ENCODE measurements around the gene ZIM2.

Gene ZIM2

DNA sequence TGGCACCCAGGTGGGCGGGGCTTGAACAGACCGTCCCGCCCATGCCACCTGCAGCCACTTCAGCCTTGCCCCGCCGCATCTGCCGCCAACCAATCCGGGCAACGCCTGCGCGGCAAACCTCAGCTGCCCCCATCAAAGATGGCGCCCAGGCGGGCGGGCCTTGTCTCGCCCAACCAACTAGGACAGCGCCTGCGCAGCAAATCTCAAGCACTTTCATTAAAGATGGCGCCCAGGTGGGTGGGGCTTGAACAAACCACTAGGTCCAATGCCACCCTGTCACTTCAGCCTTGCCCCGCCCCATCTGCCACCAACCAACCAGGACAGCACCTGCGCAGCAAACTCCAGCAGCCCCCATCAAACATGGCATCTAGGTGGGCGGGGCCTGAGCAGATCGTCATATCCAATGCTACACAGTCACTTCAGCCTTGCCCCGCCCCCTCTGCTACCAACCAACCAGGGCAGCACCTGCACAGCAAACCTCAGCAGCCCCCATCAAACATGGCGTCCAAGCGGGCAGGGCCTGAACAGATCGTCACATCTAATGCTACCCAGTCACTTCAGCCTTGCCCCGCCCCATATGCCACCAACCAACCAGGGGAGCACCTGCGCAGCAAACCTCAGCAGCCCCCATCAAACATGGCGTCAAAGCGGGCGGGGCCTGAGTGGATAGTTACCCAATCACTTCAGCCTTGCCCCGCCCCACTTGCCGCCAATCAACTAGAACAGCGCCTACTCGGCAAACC, 1.4 kb downstream of the ZIM2 start:
- no peak for DNase-seq (ENCODE audit: low spot score)

DNA sequence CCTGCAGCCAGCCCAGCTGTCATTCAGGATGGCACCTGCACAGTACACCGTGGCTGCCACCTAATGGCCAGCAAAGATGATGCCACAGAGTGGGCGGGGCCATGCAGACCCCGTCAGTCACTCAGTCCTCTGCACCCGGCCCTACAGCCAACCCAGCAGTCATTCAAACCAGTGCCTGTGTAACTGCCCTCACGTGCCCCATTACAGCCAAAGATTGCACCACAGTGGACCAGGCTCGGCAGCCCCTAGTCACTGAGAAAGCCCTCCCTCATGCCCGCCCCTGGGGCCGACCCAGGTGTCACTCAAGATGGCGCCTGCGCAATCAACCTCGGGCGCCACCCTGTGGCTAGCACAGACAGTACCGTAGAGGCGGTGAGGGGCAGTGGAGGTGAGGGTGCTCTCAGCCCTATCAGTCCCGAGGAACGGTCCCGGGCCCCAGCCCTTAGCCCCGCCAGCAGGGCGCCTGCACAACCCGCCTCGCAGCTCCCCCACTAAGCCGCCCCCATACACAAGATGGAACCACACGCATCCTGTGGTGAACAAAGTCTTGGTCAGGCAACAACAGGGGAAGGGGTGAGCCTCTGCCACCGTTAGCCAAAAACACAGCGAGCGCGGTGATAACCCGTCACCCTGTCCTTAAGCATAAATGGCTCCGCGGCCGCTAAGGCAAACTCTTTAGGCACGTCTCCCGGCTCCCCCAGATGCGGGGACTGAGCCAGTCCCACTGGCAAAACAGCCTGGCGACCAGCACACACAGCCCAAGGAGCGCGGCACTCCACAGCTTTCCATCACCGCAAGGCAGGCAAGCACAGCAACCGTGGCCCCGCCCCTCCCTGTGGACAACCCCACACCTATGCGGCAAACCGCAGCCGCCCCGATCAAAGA, 2.3 kb downstream of the ZIM2 start:
- DNase-seq (ENCODE audit: low spot score): no peak

DNA sequence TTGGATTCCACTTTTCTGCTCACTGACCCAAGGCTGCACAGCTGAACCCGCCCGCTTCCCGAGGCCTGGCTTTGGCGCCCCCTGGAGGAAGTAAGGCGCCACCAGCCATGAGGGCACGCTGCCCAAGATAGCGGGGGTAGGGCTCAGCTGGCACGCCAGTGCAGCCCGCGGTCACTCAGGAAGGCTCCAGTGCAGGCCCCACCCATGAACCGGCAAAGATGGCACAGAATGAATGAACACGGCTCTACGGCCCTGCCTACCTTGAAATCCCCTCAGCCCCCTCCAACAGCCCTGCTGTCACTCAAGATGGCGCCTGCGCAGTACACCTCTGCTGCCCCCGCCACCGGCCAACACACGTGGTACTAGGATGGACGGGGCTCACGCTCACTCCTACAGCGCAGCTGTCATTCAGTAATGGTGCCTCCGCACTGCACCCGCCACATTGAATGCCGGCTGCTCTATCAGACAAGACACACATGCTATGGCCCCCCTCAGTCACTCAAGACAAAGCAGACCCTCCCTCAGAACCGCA, 3.0 kb downstream of the ZIM2 start:
- DNase-seq (ENCODE audit: low spot score): no peak

DNA sequence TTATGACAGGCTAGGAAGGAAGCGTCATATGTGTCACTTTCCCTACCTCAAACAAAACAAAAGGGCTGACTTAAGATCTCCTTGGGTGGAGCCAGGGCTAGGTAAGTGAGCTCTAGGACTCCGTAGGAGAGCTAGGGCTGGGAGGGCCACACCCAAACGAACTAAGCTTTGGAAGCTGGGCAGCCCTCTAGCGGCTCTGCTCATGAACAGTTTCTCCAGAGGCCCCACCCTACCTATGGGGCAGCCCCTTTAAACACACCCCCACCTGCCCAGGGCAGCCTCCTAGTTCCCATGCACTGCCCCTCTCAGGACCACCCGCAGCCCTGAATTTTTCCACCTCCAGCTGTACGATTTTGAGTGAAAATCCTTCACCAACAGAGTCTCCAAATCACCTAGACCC, 3.5 kb downstream of the ZIM2 start:
- DNase-seq (ENCODE audit: low spot score): no peak

DNA sequence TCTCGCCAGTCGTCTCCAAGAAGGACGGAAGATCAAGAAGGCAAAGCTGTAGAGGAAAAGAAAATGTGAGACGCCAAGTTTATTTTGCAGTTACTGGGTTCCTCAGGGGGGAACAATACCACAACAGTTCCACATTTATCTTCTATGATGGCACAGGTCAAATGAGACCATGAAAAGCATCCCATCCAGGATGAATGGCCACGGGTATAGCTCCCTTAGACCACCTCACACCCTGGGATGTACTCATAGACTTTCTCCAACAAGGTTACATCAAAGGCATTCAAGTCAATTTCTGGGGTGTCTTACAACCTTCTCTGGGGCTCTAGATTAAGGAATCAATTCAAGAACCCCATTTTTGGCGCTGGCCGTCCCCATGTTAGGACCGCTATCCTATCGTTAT, 4.5 kb downstream of the ZIM2 start:
- no peak for DNase-seq (ENCODE audit: low spot score)

DNA sequence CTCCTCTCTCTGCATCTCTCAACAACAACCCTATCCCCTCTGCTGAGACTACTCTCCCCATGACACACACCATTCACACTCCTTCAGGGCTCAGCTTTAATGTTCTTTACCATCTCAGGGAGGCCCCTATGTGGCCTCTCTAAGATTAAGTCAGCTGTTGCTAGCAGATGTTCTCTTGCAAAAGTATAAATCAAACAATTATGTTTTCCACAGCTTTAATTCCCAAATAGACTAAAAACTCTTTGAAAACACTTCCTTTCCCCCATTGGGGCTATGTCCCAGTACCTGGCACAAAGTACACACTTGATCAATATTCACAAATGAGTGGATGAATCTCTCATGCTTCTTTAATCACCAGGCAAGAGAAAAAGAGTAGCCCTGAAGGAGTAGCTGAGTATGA, 5.1 kb downstream of the ZIM2 start:
- no peak for DNase-seq (ENCODE audit: low spot score)

DNA sequence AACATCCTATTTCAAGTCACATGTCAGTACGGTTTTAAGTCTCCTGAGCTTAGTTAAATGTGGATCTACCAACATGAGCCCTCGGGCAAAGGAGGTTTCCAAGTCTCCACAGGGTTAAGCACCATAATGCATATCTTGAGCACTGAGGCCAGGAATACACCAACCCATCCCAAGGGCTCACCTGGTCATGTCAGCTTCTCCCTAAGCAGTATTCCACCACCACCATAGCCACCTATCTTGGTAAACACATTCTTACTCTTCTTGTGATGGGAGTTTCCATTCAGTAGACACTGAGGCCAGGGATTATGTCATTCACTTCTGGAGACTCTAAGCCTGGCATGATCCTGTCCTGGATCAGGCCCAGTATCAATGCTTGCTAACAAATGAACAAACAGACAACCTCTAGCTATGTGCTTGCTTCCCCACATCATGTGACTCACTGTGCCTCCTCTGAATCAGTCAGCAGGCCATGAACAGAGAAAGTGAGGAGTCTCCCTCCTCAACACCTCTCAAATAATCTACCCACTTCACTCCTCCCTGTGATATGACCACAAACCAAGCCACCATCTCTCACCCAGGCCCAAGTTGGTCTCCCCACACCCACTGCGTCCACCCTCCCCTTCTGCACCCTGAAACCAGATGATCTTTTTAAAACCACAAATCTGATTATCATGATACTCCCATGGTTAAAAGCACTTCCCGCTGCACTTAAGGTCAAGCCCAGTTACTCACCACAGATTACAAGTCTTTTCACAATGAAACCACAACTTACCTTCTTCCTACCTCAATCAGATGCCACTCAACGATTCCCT, 5.8 kb downstream of the ZIM2 start:
- no peak for DNase-seq (ENCODE audit: low spot score)

DNA sequence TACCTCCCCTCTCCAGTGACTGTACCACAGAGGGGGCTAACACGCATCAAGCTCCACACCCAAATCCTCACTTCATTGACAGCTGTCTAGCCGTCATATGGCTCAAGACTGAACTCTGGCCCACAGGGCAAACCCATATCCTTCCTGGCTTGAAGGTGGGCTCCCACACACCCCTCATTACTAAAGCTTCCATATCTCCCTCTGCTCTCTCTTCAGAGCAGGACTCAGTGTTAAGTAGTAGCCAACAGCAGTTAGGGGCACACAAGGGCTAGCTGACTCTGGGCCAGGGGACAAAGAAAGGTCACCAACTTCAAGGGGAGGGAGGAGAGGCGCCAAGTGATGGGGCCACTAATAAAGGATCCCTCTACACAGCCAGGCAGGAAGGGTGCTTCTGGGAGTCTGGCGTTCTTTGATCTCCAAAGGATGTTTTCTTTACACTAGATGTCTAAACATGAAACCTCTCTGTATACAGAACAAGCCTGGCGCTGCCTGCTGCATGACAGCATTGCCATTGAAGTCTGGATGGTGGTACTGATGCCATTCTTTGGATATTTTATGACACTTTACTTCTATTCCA, 8.1 kb downstream of the ZIM2 start:
- DNase-seq (ENCODE audit: low spot score): no peak

DNA sequence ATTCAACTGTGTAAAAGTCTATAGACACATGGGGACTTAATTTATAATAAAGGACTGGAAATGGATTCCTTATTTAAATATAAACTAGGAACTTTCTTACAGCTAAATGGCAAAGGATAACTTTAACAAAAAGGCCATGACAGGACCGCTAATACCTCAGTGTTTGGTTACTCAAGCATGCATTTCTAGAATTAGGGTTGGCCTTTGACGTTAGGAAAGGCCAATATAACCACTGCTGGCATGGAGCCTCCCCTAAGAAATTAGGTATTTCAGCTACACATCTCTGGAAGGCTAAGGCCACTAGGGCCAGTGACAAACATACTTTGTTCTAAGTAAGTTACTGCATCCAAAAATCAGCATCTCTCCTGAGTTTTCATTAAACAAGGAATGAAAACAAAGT, 9.3 kb downstream of the ZIM2 start:
- no peak for DNase-seq (ENCODE audit: low spot score)

DNA sequence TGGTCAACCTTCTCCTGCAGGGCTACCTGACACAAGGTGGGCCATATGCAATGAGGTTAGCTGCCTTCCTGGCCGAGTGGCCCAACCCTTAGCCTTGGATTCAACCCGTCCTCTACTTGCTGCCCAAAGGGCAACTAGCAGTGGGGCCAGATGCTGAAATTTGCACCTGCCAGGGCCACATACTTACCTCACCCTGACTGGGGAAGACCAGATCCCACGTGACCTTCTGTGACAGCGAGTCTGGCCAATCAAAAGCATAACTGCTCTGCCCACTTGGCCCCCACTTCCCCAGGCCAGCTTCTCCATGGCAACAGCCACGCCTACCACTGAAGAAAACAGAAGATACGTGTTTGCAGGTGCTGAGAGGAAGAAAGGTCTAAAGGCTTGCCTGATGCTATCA, 10.9 kb downstream of the ZIM2 start:
- DNase-seq (ENCODE audit: low spot score): no peak

DNA sequence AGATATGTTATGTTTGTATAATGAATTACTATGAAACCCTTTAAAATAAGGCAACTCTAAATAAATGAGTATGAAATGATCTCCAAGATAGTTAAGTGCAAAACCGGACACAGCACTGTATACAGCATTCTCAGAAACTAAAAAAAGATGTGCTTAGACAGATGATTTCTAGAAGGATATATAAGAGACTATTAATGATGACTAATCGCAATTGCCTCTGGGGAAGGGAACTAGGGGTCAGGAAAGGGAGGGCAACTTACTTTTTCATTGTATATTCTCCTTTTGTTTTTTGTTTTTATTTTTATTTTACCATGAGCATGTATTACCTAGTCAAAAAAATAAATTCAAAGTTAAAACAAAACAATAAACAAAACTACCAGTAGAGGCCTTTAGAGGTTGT, 12.8 kb downstream of the ZIM2 start:
- no peak for DNase-seq (ENCODE audit: low spot score)

DNA sequence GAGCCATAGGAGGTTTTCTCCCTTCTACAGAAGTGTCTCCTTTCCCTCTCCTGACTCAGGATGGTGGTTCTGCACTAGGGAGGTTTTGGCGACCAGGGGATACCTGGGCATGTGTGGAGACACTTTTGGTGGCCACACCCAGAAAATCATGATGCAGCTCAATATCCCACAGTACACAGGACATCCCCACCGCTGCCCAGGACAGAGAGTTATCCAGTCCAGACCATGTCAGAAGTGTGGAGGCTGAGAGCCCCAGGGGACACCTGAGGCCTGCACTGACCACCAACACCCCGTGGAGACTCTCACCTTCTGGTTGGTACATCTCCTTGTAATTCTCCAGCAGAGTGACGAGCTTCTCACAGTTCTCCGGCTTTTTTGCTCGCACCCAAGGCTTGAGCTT, 16.6 kb downstream of the ZIM2 start:
- DNase-seq (ENCODE audit: low spot score): no peak

DNA sequence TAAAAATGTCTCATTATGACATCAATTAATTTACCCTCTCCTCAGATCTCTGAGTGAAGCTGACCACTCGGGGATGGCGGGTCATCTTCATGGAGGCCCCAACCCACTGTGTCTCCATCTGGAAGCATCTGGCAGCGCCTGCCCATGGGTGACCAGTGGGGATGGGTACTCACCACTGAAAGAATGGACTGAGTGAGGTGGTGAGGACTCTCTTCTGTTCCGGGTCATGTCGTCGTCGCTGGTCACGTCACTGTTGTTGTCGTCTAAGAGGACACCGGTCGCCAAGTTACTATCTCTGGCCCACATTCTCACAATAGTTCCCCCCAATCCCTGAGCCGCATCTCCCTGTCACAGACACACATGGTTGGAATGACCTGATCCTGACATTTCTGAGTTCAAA, 17.1 kb downstream of the ZIM2 start:
- no peak for DNase-seq (ENCODE audit: low spot score)

DNA sequence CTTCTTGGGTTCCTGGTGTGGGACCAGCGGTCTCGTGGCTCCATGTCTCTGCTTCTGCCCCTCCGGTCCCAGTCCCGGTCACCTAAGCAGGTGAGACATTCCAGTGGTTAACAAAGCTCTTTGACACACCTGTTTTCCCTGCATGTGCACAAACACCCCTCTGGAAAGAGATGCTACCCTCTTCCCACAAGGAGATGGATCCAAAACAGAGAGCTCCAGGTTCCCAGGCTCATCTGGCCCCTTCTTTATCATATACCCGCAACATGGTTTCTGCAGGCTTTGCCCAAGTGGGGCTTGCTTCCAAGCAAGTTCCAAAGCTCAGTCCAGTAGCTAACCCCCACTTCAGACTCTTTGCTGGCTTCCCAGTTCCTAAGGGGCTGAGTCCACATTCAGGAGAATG, 17.8 kb downstream of the ZIM2 start:
- DNase-seq (ENCODE audit: low spot score): no peak

DNA sequence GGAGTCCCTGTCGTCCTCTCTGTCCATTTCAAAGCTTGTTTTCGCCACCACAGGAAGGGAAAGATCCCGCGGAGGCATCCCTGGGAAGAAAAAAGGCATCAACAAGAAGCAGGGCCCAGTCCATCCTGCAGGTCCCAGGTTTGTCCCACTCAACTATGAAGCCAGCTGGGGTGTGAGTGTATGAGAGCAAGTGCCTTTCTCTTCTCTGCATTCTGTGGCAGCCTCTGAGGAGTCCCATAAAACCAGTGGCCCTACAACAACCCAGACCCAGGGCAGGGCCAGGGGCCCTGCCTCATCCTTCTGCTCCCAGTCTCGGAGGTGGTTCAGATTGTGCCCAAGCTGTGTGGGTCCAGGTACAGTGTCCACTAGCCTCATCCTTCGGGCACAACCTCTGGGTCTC, 18.9 kb downstream of the ZIM2 start:
- DNase-seq (ENCODE audit: low spot score): no peak

DNA sequence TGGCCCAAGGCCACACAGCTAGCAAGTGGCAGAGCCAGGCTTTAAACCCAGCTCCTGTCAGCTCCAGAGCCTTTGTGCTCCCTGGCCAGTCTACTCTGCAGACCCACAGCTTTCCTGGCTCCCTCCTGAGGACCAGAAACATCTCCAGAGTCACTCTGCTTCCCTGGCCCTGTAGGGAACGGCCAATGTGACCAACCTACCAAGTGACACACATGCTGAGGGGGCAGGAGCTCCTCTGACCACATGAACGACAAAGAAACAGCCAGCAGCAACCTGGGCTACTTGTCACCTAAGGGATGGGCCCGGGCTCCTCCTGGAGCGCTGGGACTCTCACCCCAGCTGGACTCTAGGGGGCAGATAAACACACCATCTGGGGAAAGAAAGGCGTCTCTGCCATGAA, 19.3 kb downstream of the ZIM2 start:
- no peak for DNase-seq (ENCODE audit: low spot score)

DNA sequence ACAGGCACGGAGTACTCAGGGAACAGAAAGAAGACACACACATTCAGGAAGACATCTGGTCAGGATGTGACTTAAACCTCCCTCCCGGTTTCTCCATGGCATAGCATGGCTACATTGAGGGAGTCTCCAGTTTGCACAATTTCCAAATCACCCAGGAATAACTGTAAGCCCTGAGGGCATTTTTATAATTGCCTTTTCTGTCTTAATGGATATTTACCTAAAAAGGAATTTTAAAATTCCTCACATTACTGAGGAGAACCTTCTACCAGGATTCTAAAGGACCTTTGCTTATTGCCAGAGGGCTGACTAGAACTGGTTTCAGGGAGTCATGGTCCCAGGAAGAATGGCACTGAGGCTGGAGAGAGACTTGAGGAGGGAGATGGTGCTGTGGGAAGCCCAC, 21.4 kb downstream of the ZIM2 start:
- DNase-seq (ENCODE audit: low spot score): no peak

DNA sequence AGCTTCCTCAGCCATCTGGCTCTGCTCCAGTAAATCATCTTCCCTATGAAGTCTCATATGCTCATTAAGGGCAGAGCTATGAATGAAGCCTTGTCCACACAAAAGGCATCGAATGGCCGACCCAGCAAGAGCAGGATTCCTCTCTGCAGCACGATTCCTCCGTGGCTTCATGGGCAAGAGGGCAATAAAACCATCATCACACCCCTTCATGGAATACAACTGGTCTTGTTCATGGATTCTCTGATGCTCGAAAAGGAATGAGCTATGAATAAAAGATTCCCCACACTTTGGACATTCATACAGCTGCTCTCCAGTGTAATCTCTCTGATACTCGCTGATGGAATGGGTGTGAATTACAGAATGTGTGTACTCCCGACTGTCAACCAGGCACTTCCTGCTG, 25.9 kb downstream of the ZIM2 start:
- DNase-seq (ENCODE audit: low spot score): no peak

DNA sequence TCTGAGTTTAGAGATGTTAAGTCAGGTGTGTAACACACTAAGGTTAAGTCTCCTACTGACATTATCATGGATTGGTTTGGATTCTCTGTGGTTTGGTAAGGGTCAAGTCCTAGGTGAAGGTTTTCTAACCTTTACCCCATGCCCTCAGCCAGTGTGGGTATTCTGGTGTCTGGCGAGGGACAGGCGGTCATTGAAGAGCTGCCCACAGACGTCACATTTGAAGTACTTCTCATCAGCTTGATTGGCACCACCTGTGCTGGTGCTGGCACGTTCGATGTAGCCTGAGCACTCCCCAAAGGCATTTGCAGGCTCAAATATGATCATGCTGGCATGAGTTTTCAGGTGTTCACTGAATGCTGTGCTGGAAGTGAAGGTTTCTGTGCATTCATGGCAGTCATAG, 27.0 kb downstream of the ZIM2 start:
- DNase-seq (ENCODE audit: low spot score): no peak

DNA sequence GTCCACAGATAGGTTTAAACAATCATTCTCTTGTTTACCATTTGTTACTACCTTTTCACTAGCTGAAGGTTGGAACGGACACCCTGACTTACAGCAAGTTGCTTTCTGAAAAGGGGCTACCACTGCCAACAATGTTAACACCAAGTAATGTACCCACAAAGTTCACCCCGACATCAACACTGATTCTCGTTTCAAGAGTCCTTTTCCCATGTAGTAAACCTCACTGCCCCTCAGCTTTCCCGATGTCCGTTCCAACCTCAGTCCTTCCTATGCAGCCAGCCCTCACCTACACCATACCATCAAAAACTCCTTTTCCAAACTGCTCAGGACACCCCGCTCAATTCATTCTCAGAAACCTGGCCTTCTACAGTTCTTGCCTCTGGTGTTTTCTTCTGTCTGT, 29.0 kb downstream of the ZIM2 start:
- DNase-seq (ENCODE audit: low spot score): no peak

DNA sequence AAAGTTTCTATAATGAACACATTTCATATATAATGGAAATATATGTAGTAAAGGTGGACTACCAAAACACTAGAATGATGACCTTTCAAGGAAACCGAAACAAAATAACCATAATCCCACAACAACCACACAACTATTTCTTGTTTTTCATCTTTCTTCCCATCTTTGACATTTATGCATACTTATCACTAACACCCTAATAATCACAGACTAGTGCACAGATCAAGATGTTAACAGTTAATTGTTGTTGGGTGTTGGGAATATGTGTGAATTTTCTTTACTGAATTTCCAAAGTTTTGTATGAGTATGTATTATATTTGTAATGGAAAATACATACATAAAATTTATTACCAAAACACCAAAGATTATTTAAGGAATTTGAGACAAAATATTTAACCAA, 30.3 kb downstream of the ZIM2 start:
- DNase-seq (ENCODE audit: low spot score): no peak

DNA sequence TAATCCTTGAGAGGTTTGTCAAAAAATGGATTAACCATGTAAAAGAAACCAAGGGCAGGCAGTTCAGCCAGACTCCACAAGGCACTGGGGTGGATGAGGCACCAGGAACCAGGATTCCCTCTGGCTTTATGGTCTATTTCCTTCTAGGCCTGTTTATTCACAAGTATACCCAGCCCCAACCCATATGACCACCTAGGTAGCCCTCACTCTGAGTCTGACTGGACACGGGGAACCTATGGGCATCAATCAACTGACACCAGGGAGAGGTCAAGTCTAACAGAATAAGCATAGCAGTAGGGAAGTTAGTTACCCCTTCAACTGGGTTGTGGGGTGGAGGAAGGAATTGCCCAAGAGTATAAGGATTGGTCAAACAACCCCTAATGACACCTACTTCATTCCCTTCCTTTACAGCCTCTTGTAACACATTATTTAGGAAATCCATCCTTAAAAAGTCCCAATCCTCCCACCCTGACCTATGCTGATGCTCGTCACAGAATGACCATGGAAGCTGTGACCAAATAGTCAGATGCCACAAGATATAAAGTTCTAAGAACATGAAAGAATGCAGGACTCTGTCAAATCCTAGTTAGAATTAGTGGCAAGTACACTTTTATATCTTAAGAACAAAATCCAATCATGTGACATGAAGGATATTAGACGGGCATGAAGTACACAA, 31.7 kb downstream of the ZIM2 start:
- no peak for DNase-seq (ENCODE audit: low spot score)

All from hematopoietic multipotent progenitor cell treated with erythropoietin and hydrocortisone succinate and interleukin-3 and kit ligand, for 17 days (in vitro differentiated cells).